ENCODE measurements around the gene NFIA. TPM values are rescaled to one million over a fixed set of nuclear protein-coding genes. Genes with fewer than 3 reads are reported as not detected.

Gene NFIA
- total RNA-seq, 1 experiment from 2014 or later, result 65.4 TPM

DNA sequence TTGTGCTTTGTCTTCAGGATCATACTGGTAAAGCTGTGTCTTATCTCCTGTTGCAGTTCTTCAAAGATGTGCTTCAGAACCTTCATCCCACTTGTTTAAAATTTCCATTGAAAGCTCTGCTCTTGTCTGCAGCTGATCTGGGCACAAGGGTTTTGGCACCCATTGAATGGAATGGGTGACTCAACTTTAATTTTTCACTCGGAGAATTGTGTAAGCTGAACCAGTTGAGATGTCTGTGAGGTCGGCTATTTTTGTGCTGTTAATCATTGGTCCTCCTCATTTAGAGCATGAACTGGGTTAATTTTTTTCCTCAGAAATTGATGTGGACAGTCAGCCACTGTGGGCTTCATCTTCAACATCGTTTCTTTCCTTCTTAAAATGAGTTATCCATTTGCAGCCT lies 390.5 kb downstream of the NFIA start:
- TF ChIP-seq, protein P1, sequence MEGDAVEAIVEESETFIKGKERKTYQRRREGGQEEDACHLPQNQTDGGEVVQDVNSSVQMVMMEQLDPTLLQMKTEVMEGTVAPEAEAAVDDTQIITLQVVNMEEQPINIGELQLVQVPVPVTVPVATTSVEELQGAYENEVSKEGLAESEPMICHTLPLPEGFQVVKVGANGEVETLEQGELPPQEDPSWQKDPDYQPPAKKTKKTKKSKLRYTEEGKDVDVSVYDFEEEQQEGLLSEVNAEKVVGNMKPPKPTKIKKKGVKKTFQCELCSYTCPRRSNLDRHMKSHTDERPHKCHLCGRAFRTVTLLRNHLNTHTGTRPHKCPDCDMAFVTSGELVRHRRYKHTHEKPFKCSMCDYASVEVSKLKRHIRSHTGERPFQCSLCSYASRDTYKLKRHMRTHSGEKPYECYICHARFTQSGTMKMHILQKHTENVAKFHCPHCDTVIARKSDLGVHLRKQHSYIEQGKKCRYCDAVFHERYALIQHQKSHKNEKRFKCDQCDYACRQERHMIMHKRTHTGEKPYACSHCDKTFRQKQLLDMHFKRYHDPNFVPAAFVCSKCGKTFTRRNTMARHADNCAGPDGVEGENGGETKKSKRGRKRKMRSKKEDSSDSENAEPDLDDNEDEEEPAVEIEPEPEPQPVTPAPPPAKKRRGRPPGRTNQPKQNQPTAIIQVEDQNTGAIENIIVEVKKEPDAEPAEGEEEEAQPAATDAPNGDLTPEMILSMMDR (conservative IDR thresholded peaks at IDR 0.05; ENCODE audit: low read depth, low read length), result no peak
- TF ChIP-seq EZH2 (IDR thresholded peaks at IDR 0.05; ENCODE audit: borderline replicate concordance, low read depth, low read length, poor library complexity, severe bottlenecking), result no peak
- Histone ChIP-seq H3K9me3 (ENCODE audit: low read depth, low read length, poor library complexity, severe bottlenecking) (no peaks in the 10 kb centered on the region), H3K4me3 (ENCODE audit: low read depth, low read length, poor library complexity, severe bottlenecking) (no peak overlapping the region), H3K27ac (ENCODE audit: low read depth, low read length, poor library complexity, severe bottlenecking) (no peak overlapping the region), H3K4me1 (ENCODE audit: insufficient read depth, low read length, poor library complexity, severe bottlenecking) (no peaks in the 10 kb centered on the region), H3K27me3 (replicated peaks; ENCODE audit: insufficient read depth, low read depth, low read length, poor library complexity) (no peaks in the 10 kb centered on the region), H3K36me3 (ENCODE audit: insufficient read depth, low read length, poor library complexity, severe bottlenecking) (no peaks in the 10 kb centered on the region)
- no peak for DNase-seq (ENCODE audit: low spot score)
- BruUV-seq (replicated peaks), result no TSS peak
- ChIA-PET POLR2A (ENCODE audit: low non-redundant PET) (no interaction called here), CTCF (no interaction called here)
- intact Hi-C loops (cut with micrococcal nuclease; ENCODE audit: unreplicated experiment), result no loop called here

GRCh38 chr1:61474269-61474817 lies 392.0 kb downstream of the NFIA start:
- no peaks in the 10 kb centered on the region for H3K36me3 ChIP-seq (ENCODE audit: insufficient read depth, low read length, poor library complexity, severe bottlenecking)
- ChIA-PET POLR2A (ENCODE audit: low non-redundant PET) (no interaction called here), CTCF (no interaction called here)
- no peak for TF ChIP-seq EZH2 (IDR thresholded peaks at IDR 0.05; ENCODE audit: borderline replicate concordance, low read depth, low read length, poor library complexity, severe bottlenecking)
- TF ChIP-seq, protein P1 (conservative IDR thresholded peaks at IDR 0.05; ENCODE audit: low read depth, low read length), result no peak
- intact Hi-C loops (cut with micrococcal nuclease; ENCODE audit: unreplicated experiment), result no loop called here
- no peak overlapping the region for H3K4me3 ChIP-seq (ENCODE audit: low read depth, low read length, poor library complexity, severe bottlenecking)
- H3K27ac ChIP-seq (ENCODE audit: low read depth, low read length, poor library complexity, severe bottlenecking), result no peak overlapping the region
- H3K27me3 ChIP-seq (replicated peaks; ENCODE audit: insufficient read depth, low read depth, low read length, poor library complexity), result no peaks in the 10 kb centered on the region
- BruUV-seq (replicated peaks), result no TSS peak
- H3K4me1 ChIP-seq (ENCODE audit: insufficient read depth, low read length, poor library complexity, severe bottlenecking), result no peaks in the 10 kb centered on the region
- H3K9me3 ChIP-seq (ENCODE audit: low read depth, low read length, poor library complexity, severe bottlenecking), result no peaks in the 10 kb centered on the region
- DNase-seq (ENCODE audit: low spot score), result no peak

GRCh38 chr1:61474963-61475362 lies 392.6 kb downstream of the NFIA start:
- ChIA-PET CTCF (no interaction called here), POLR2A (ENCODE audit: low non-redundant PET) (no interaction called here)
- H3K4me1 ChIP-seq (ENCODE audit: insufficient read depth, low read length, poor library complexity, severe bottlenecking), result no peaks in the 10 kb centered on the region
- no peak for DNase-seq (ENCODE audit: low spot score)
- H3K9me3 ChIP-seq (ENCODE audit: low read depth, low read length, poor library complexity, severe bottlenecking), result no peaks in the 10 kb centered on the region
- intact Hi-C loops (cut with micrococcal nuclease; ENCODE audit: unreplicated experiment), result no loop called here
- no peak overlapping the region for H3K27ac ChIP-seq (ENCODE audit: low read depth, low read length, poor library complexity, severe bottlenecking)
- no TSS peak for BruUV-seq (replicated peaks)
- no peaks in the 10 kb centered on the region for H3K27me3 ChIP-seq (replicated peaks; ENCODE audit: insufficient read depth, low read depth, low read length, poor library complexity)
- no peaks in the 10 kb centered on the region for H3K36me3 ChIP-seq (ENCODE audit: insufficient read depth, low read length, poor library complexity, severe bottlenecking)
- no peak overlapping the region for H3K4me3 ChIP-seq (ENCODE audit: low read depth, low read length, poor library complexity, severe bottlenecking)
- TF ChIP-seq EZH2 (IDR thresholded peaks at IDR 0.05; ENCODE audit: borderline replicate concordance, low read depth, low read length, poor library complexity, severe bottlenecking), result no peak
- TF ChIP-seq, protein P1 (conservative IDR thresholded peaks at IDR 0.05; ENCODE audit: low read depth, low read length), result no peak
